ENCODE measurements around the gene CADM1. TPM values are rescaled to one million over a fixed set of nuclear protein-coding genes. Genes with fewer than 3 reads are reported as not detected.

Gene CADM1
- total RNA-seq, 1 experiment from 2014 or later = 0.79 TPM

GRCh38 chr11:115234794-115235193 lies 269.4 kb downstream of the CADM1 start:
- H3K9me2 ChIP-seq (ENCODE audit: insufficient read depth) = no peaks in the 10 kb centered on the region
- no peaks in the 10 kb centered on the region for H3K36me3 ChIP-seq (ENCODE audit: control insufficient read depth in 1 of 2, insufficient read depth in 2 of 2, low read length in 2 of 2)
- no peaks in the 10 kb centered on the region for H3K27me3 ChIP-seq (ENCODE audit: insufficient read depth, low read length)
- ATAC-seq (no peak), DNase-seq (ENCODE audit: low read depth, low spot score) (no peak)
- H3K4me1 ChIP-seq (ENCODE audit: control insufficient read depth in 1 of 2, insufficient read depth in 2 of 2, low read length in 2 of 2) = no peaks in the 10 kb centered on the region
- no peak overlapping the region for H3K9ac ChIP-seq (ENCODE audit: low read length)
- ChIA-PET CTCF (no interaction called here), POLR2A (no interaction called here), RAD21 (ENCODE audit: low non-redundant PET in 1 of 2, low total read pairs in 2 of 2, uncharacterized antibody in 2 of 2, unreplicated experiment in 2 of 2) (no interaction called here)
- H3K79me2 ChIP-seq (ENCODE audit: insufficient read depth, low read length) = no peaks in the 10 kb centered on the region
- BruUV-seq (replicated peaks) = no TSS peak
- H3K4me3 ChIP-seq (replicated peaks in 1 of 2; ENCODE audit: low read depth in 1 of 2, low read length in 2 of 2) = no peak overlapping the region
- no peaks in the 10 kb centered on the region for H4K20me1 ChIP-seq (ENCODE audit: insufficient read depth)
- H3K27ac ChIP-seq (ENCODE audit: low read depth, low read length) = no peak overlapping the region
- H3K9me3 ChIP-seq (ENCODE audit: control insufficient read depth in 1 of 2, insufficient read depth in 1 of 2, low read depth in 1 of 2, low read length in 2 of 2) = peaks cover 0 to 3% of the 10 kb centered on the region in 2 experiments; a peak in 2 of 4 replicates
- H2AFZ ChIP-seq (ENCODE audit: low read depth, low read length, poor library complexity, severe bottlenecking) = no peak overlapping the region
- TF ChIP-seq POLR2A (IDR thresholded peaks at IDR 0.05; ENCODE audit: borderline replicate concordance, extremely low read depth, insufficient read depth, insufficient read length) = no peak
- H3K4me2 ChIP-seq (ENCODE audit: low read length) = no peak overlapping the region
- intact Hi-C loops (cut with micrococcal nuclease) = no loop called here

GRCh38 chr11:115226556-115226955 lies 277.7 kb downstream of the CADM1 start:
- ChIA-PET CTCF (no interaction called here), RAD21 (ENCODE audit: low non-redundant PET in 1 of 2, low total read pairs in 2 of 2, uncharacterized antibody in 2 of 2, unreplicated experiment in 2 of 2) (no interaction called here), POLR2A (no interaction called here)
- H3K9me3 ChIP-seq (ENCODE audit: control insufficient read depth in 1 of 2, insufficient read depth in 1 of 2, low read depth in 1 of 2, low read length in 2 of 2) = peaks cover 4 to 8% of the 10 kb centered on the region in 2 experiments; a peak in 2 of 4 replicates
- no peaks in the 10 kb centered on the region for H3K4me1 ChIP-seq (ENCODE audit: control insufficient read depth in 1 of 2, insufficient read depth in 2 of 2, low read length in 2 of 2)
- ATAC-seq (no peak), DNase-seq (ENCODE audit: low read depth, low spot score) (no peak)
- no peaks in the 10 kb centered on the region for H3K79me2 ChIP-seq (ENCODE audit: insufficient read depth, low read length)
- no peak overlapping the region for H3K27ac ChIP-seq (ENCODE audit: low read depth, low read length)
- no peaks in the 10 kb centered on the region for H3K9me2 ChIP-seq (ENCODE audit: insufficient read depth)
- H2AFZ ChIP-seq (ENCODE audit: low read depth, low read length, poor library complexity, severe bottlenecking) = no peak overlapping the region
- H3K9ac ChIP-seq (ENCODE audit: low read length) = no peak overlapping the region
- no peaks in the 10 kb centered on the region for H3K27me3 ChIP-seq (ENCODE audit: insufficient read depth, low read length)
- no peak for TF ChIP-seq EZH2 (IDR thresholded peaks at IDR 0.05)
- TF ChIP-seq EGR1 (IDR thresholded peaks at IDR 0.05; ENCODE audit: low read depth) = no peak
- no peak for TF ChIP-seq POLR2A (IDR thresholded peaks at IDR 0.05; ENCODE audit: borderline replicate concordance, extremely low read depth, insufficient read depth, insufficient read length)
- no peaks in the 10 kb centered on the region for H4K20me1 ChIP-seq (ENCODE audit: insufficient read depth)
- intact Hi-C loops (cut with micrococcal nuclease) = no loop called here
- H3K4me3 ChIP-seq (replicated peaks in 1 of 2; ENCODE audit: low read depth in 1 of 2, low read length in 2 of 2) = no peak overlapping the region
- no TSS peak for BruUV-seq (replicated peaks)
- H3K4me2 ChIP-seq (ENCODE audit: low read length) = no peak overlapping the region
- H3K36me3 ChIP-seq (ENCODE audit: control insufficient read depth in 1 of 2, insufficient read depth in 2 of 2, low read length in 2 of 2) = no peaks in the 10 kb centered on the region

- no peak overlapping the region for H3K9ac ChIP-seq (ENCODE audit: low read length)
- H3K36me3 ChIP-seq (ENCODE audit: control insufficient read depth in 1 of 2, insufficient read depth in 2 of 2, low read length in 2 of 2) = no peaks in the 10 kb centered on the region
- ChIA-PET POLR2A (no interaction called here), CTCF (no interaction called here), RAD21 (ENCODE audit: low non-redundant PET in 1 of 2, low total read pairs in 2 of 2, uncharacterized antibody in 2 of 2, unreplicated experiment in 2 of 2) (no interaction called here)
- no peaks in the 10 kb centered on the region for H3K4me1 ChIP-seq (ENCODE audit: control insufficient read depth in 1 of 2, insufficient read depth in 2 of 2, low read length in 2 of 2)
- no peak overlapping the region for H2AFZ ChIP-seq (ENCODE audit: low read depth, low read length, poor library complexity, severe bottlenecking)
- intact Hi-C loops (cut with micrococcal nuclease) = no loop called here
- H3K27me3 ChIP-seq (ENCODE audit: insufficient read depth, low read length) = no peaks in the 10 kb centered on the region
- H4K20me1 ChIP-seq (ENCODE audit: insufficient read depth) = no peaks in the 10 kb centered on the region
- no TSS peak for BruUV-seq (replicated peaks)
- no peak overlapping the region for H3K4me3 ChIP-seq (replicated peaks in 1 of 2; ENCODE audit: low read depth in 1 of 2, low read length in 2 of 2)
- ATAC-seq (no peak), DNase-seq (ENCODE audit: low read depth, low spot score) (no peak)
- H3K9me3 ChIP-seq (ENCODE audit: control insufficient read depth in 1 of 2, insufficient read depth in 1 of 2, low read depth in 1 of 2, low read length in 2 of 2) = peaks cover 4 to 8% of the 10 kb centered on the region in 2 experiments; a peak in 2 of 4 replicates
- H3K9me2 ChIP-seq (ENCODE audit: insufficient read depth) = no peaks in the 10 kb centered on the region
- no peak overlapping the region for H3K27ac ChIP-seq (ENCODE audit: low read depth, low read length)
- no peaks in the 10 kb centered on the region for H3K79me2 ChIP-seq (ENCODE audit: insufficient read depth, low read length)
- H3K4me2 ChIP-seq (ENCODE audit: low read length) = no peak overlapping the region
- TF ChIP-seq CEBPB (IDR thresholded peaks at IDR 0.05; ENCODE audit: low read depth) (no peak), TCF7L2 (IDR thresholded peaks at IDR 0.05; ENCODE audit: borderline replicate concordance, extremely low read depth, insufficient read depth, insufficient read length) (no peak), FOSL1 (IDR thresholded peaks at IDR 0.05; ENCODE audit: low read depth) (no peak), EZH2phosphoT487 (IDR thresholded peaks at IDR 0.05; ENCODE audit: borderline replicate concordance) (no peak), ZFX (IDR thresholded peaks at IDR 0.05) (no peak), EZH2 (IDR thresholded peaks at IDR 0.05) (no peak), RAD21 (IDR thresholded peaks at IDR 0.05; ENCODE audit: low read depth) (no peak), ZNF274 (IDR thresholded peaks at IDR 0.05; ENCODE audit: low read depth, low read length) (no peak), CTCF (IDR thresholded peaks at IDR 0.05 in 2 of 3, conservative IDR thresholded peaks at IDR 0.05 in 1 of 3; ENCODE audit: borderline replicate concordance in 1 of 3, insufficient read depth in 1 of 3, low read depth in 2 of 3, low read length in 2 of 3) (no peak), MAX (IDR thresholded peaks at IDR 0.05) (no peak), CBX3 (IDR thresholded peaks at IDR 0.05; ENCODE audit: low read depth) (no peak), JUND (IDR thresholded peaks at IDR 0.05) (no peak), YY1 (IDR thresholded peaks at IDR 0.05; ENCODE audit: extremely low read depth, insufficient replicate concordance, low read depth, low read length) (no peak)
Observed at GRCh38 chr11:115224551-115224950, 279.7 kb downstream of the CADM1 start.

Data from HCT116 (cell line).